GM12873 (cell line): Measurements from ENCODE around the gene FAM83E.

Experiments used
- CTCF ChIP-seq: IDR thresholded peaks from 2 replicates; pipeline ENCODE4 v1.5.1; 2012; ENCODE audit warnings: low read depth, mild to moderate bottlenecking, moderate library complexity, low read length, control low read depth; ENCODE audit not compliant: insufficient read depth; ENCODE audit errors: missing control alignments

The FAM83E gene

GRCh38 chr19:48646001-48646721, 31.3 kb upstream of the FAM83E start, which contains the start of gene CA11:
CA11 (minus strand) TSS chr19:48646187; CDS start chr19:48645632, 555 bp downstream.
- peak; percentile 82 for TF ChIP-seq CTCF

- TF ChIP-seq CTCF = no peak
These were observed 30.7 kb upstream of the FAM83E start for GRCh38 chr19:48645620-48646000.

- no peak for TF ChIP-seq CTCF
These were observed 30.2 kb upstream of the FAM83E start for GRCh38 chr19:48644839-48645619.

GRCh38 chr19:48644355-48644754, 29.5 kb upstream of the FAM83E start:
- TF ChIP-seq CTCF = no peak

- no peak for TF ChIP-seq CTCF
These were observed 28.0 kb upstream of the FAM83E start for GRCh38 chr19:48642862-48643261.

- no peak for TF ChIP-seq CTCF
These were observed 27.0 kb upstream of the FAM83E start for GRCh38 chr19:48641850-48642249.
